HG03095 (cell line): ENCODE results near the gene OR2T34.
"Not testable (repeated sequence)": the region's sequence is repeated elsewhere in the genome, so short reads cannot be mapped to it uniquely, and the experiment has no call there.

Experiments
- ATAC-seq: cut with Tn5 transposase; IDR thresholded peaks from one replicate; pipeline ENCODE4 v1.9.1; 2021; ENCODE audit warnings: moderate library complexity; ENCODE audit not compliant: unreplicated experiment

The OR2T34 gene

GRCh38 chr1:248574657-248575056, at the start of gene OR2T34:
Gene OR2T34 (minus strand): TSS chr1:248574757. CDS start chr1:248574757, 0 bp downstream.
- ATAC-seq = not testable (repeated sequence)

GRCh38 chr1:248622570-248623001, 48.0 kb upstream of the OR2T34 start:
- peak; percentile 93 for ATAC-seq

- no peak for ATAC-seq
Observed at GRCh38 chr1:248621770-248622169, 47.2 kb upstream of the OR2T34 start.

- no peak for ATAC-seq
Observed at GRCh38 chr1:248618878-248619277, 44.3 kb upstream of the OR2T34 start.

GRCh38 chr1:248618119-248618518, 43.6 kb upstream of the OR2T34 start:
- no peak for ATAC-seq

- peak; percentile 58 for ATAC-seq
Observed at GRCh38 chr1:248613742-248614141, 39.2 kb upstream of the OR2T34 start.

- ATAC-seq = no peak
Observed at GRCh38 chr1:248611883-248612414, 37.4 kb upstream of the OR2T34 start.

- ATAC-seq = no peak
Observed at GRCh38 chr1:248610301-248610700, 35.7 kb upstream of the OR2T34 start.

GRCh38 chr1:248599396-248599795, 24.8 kb upstream of the OR2T34 start:
- ATAC-seq = no peak

GRCh38 chr1:248597589-248597988, 23.0 kb upstream of the OR2T34 start, which contains the start of gene OR2T10:
Gene OR2T10 (minus strand): TSS chr1:248597700. CDS start chr1:248593768, 3,932 bp downstream.
- no peak for ATAC-seq

- no peak for ATAC-seq
Observed at GRCh38 chr1:248596615-248597014, 22.1 kb upstream of the OR2T34 start.

- no peak for ATAC-seq
Observed at GRCh38 chr1:248593226-248593625, 18.7 kb upstream of the OR2T34 start.

- ATAC-seq = no peak
Observed at GRCh38 chr1:248592655-248593054, 18.1 kb upstream of the OR2T34 start.

GRCh38 chr1:248590055-248590454, 15.5 kb upstream of the OR2T34 start:
- no peak for ATAC-seq

GRCh38 chr1:248589334-248589733, 14.8 kb upstream of the OR2T34 start:
- no peak for ATAC-seq

GRCh38 chr1:248585266-248585665, 10.7 kb upstream of the OR2T34 start:
- ATAC-seq = no peak

- ATAC-seq = no peak
Observed at GRCh38 chr1:248576260-248576980, 1.9 kb upstream of the OR2T34 start.

- not testable (repeated sequence) for ATAC-seq
Observed at GRCh38 chr1:248573856-248574255, 701 bp downstream of the OR2T34 start.

- not testable (repeated sequence) for ATAC-seq
Observed at GRCh38 chr1:248572049-248572448, 2.5 kb downstream of the OR2T34 start.

- not testable (repeated sequence) for ATAC-seq
Observed at GRCh38 chr1:248570811-248571210, 3.7 kb downstream of the OR2T34 start.

GRCh38 chr1:248569049-248569448, 5.5 kb downstream of the OR2T34 start:
- ATAC-seq = not testable (repeated sequence)
